ENCODE data around the gene SPRED1. TPM values are rescaled to one million over a fixed set of nuclear protein-coding genes. Genes with fewer than 3 reads are reported as not detected.

Gene SPRED1
- total RNA-seq: 12.7 TPM
- long read RNA-seq, full-length matches to known transcripts: 7 of 12 reads
- long read RNA-seq, partial matches to known transcripts: 1 of 12 reads
- long read RNA-seq, other reads (novel, unspliced or antisense): 4 of 12 reads

- intact Hi-C loops (cut with DNase I): loop anchor here (2.0 to 10.0 kb wide), 6 partner anchors 55 to 248 kb away; no protein-coding TSS in a partner anchor
- DNase-seq (ENCODE audit: low spot score): peak; percentile 86
These were observed at the start of gene SPRED1 for GRCh38 chr15:38252481-38253350. Gene SPRED1 (plus strand): TSS chr15:38252836. CDS start chr15:38253186, 350 bp downstream.

- DNase-seq (ENCODE audit: low spot score): no peak
- intact Hi-C loops (cut with DNase I): no loop called here
These were observed 46.9 kb upstream of the SPRED1 start for GRCh38 chr15:38205526-38206272.

GRCh38 chr15:38207621-38208020 lies 45.0 kb upstream of the SPRED1 start:
- no peak for DNase-seq (ENCODE audit: low spot score)
- intact Hi-C loops (cut with DNase I): no loop called here

- intact Hi-C loops (cut with DNase I): no loop called here
- DNase-seq (ENCODE audit: low spot score): no peak
These were observed 44.4 kb upstream of the SPRED1 start for GRCh38 chr15:38208206-38208605.

GRCh38 chr15:38208779-38209178 lies 43.9 kb upstream of the SPRED1 start:
- no peak for DNase-seq (ENCODE audit: low spot score)
- intact Hi-C loops (cut with DNase I): no loop called here

GRCh38 chr15:38211249-38211648 lies 41.4 kb upstream of the SPRED1 start:
- intact Hi-C loops (cut with DNase I): no loop called here
- DNase-seq (ENCODE audit: low spot score): no peak

GRCh38 chr15:38211811-38212210 lies 40.8 kb upstream of the SPRED1 start:
- intact Hi-C loops (cut with DNase I): no loop called here
- no peak for DNase-seq (ENCODE audit: low spot score)

GRCh38 chr15:38212729-38213351 lies 39.8 kb upstream of the SPRED1 start:
- no peak for DNase-seq (ENCODE audit: low spot score)
- intact Hi-C loops (cut with DNase I): no loop called here

GRCh38 chr15:38213356-38213755 lies 39.3 kb upstream of the SPRED1 start:
- no peak for DNase-seq (ENCODE audit: low spot score)
- intact Hi-C loops (cut with DNase I): no loop called here

- intact Hi-C loops (cut with DNase I): no loop called here
These were observed 36.9 kb upstream of the SPRED1 start for GRCh38 chr15:38215707-38216106.

GRCh38 chr15:38216763-38217162 lies 35.9 kb upstream of the SPRED1 start:
- intact Hi-C loops (cut with DNase I): no loop called here
- no peak for DNase-seq (ENCODE audit: low spot score)

More at GRCh38 chr15:38215707-38216106, 36.9 kb upstream of the SPRED1 start:
- DNase-seq (ENCODE audit: low spot score): no peak

- no peak for DNase-seq (ENCODE audit: low spot score)
- intact Hi-C loops (cut with DNase I): no loop called here
These were observed 35.4 kb upstream of the SPRED1 start for GRCh38 chr15:38217191-38217595.

- intact Hi-C loops (cut with DNase I): no loop called here
- DNase-seq (ENCODE audit: low spot score): no peak
These were observed 34.6 kb upstream of the SPRED1 start for GRCh38 chr15:38217788-38218609.

GRCh38 chr15:38220606-38221273 lies 31.9 kb upstream of the SPRED1 start:
- intact Hi-C loops (cut with DNase I): no loop called here
- no peak for DNase-seq (ENCODE audit: low spot score)

- DNase-seq (ENCODE audit: low spot score): no peak
- intact Hi-C loops (cut with DNase I): no loop called here
These were observed 28.1 kb upstream of the SPRED1 start for GRCh38 chr15:38224486-38224885.

GRCh38 chr15:38225381-38225780 lies 27.3 kb upstream of the SPRED1 start:
- intact Hi-C loops (cut with DNase I): no loop called here
- DNase-seq (ENCODE audit: low spot score): no peak

GRCh38 chr15:38226608-38227266 lies 25.9 kb upstream of the SPRED1 start:
- intact Hi-C loops (cut with DNase I): no loop called here
- DNase-seq (ENCODE audit: low spot score): no peak

GRCh38 chr15:38227941-38228340 lies 24.7 kb upstream of the SPRED1 start:
- intact Hi-C loops (cut with DNase I): no loop called here
- DNase-seq (ENCODE audit: low spot score): no peak

All from cardiac septum (tissue), 1 donor.